HG03565 (cell line): ENCODE results near the gene PLTP.
"Not testable (repeated sequence)": the region's sequence is repeated elsewhere in the genome, so short reads cannot be mapped to it uniquely, and the experiment has no call there.

Experiments
- ATAC-seq: cut with Tn5 transposase; IDR thresholded peaks from one replicate; pipeline ENCODE4 v1.9.1; 2021; ENCODE audit warnings: mild to moderate bottlenecking, moderate library complexity; ENCODE audit not compliant: unreplicated experiment

The PLTP gene

GRCh38 chr20:45911486-45912343 is at the start of gene PLTP:
TSS of gene PLTP (minus strand) at chr20:45912155. CDS start at chr20:45911452, 703 bp downstream.
- no peak for ATAC-seq

- no peak for ATAC-seq
Observed at GRCh38 chr20:45959956-45960630, 48.1 kb upstream of the PLTP start.

- ATAC-seq: no peak
Observed at GRCh38 chr20:45959126-45959525, 47.2 kb upstream of the PLTP start.

- ATAC-seq: no peak
Observed at GRCh38 chr20:45958593-45958992, 46.6 kb upstream of the PLTP start.

- ATAC-seq: no peak
Observed at GRCh38 chr20:45957021-45957941, 45.3 kb upstream of the PLTP start.

- not testable (repeated sequence) for ATAC-seq
Observed at GRCh38 chr20:45956326-45956725, 44.4 kb upstream of the PLTP start.

GRCh38 chr20:45953672-45954071 is 41.7 kb upstream of the PLTP start:
- ATAC-seq: no peak

- no peak for ATAC-seq
Observed at GRCh38 chr20:45952861-45953260, 40.9 kb upstream of the PLTP start.

- ATAC-seq: no peak
Observed at GRCh38 chr20:45951925-45952834, 40.2 kb upstream of the PLTP start.

GRCh38 chr20:45950330-45950646 is 38.3 kb upstream of the PLTP start:
- no peak for ATAC-seq

GRCh38 chr20:45949542-45950329 is 37.8 kb upstream of the PLTP start:
- ATAC-seq: no peak

- no peak for ATAC-seq
Observed at GRCh38 chr20:45948742-45949541, 37.0 kb upstream of the PLTP start.

- no peak for ATAC-seq
Observed at GRCh38 chr20:45948261-45948733, 36.3 kb upstream of the PLTP start.

- no peak for ATAC-seq
Observed at GRCh38 chr20:45947110-45947866, 35.3 kb upstream of the PLTP start.

GRCh38 chr20:45946149-45946970 is 34.4 kb upstream of the PLTP start:
- ATAC-seq: no peak

GRCh38 chr20:45945678-45946148 is 33.8 kb upstream of the PLTP start:
- no peak for ATAC-seq
